ENCODE data around the gene INS.

The INS gene

GRCh38 chr11:2193099-2193887 lies 32.3 kb upstream of the INS start:
- H3K4me1 Mint-ChIP-seq: peaks cover 16 to 19% of the 10 kb centered on the region in 2 donors
- no peaks in the 10 kb centered on the region for H3K36me3 Mint-ChIP-seq
- H3K9me3 Mint-ChIP-seq: no peaks in the 10 kb centered on the region
- no peak overlapping the region for H3K27ac Mint-ChIP-seq
- DNase-seq (no peak), ATAC-seq (replicated peaks) (no peak)
- H3K4me3 Mint-ChIP-seq: no peak overlapping the region
- H3K27me3 Mint-ChIP-seq: peaks cover 31 to 41% of the 10 kb centered on the region in 2 donors

GRCh38 chr11:2192435-2192834 lies 31.4 kb upstream of the INS start:
- Mint-ChIP-seq H3K27me3 (peaks cover 31 to 36% of the 10 kb centered on the region in 2 donors), H3K9me3 (no peaks in the 10 kb centered on the region), H3K36me3 (no peaks in the 10 kb centered on the region), H3K4me3 (no peak overlapping the region), H3K27ac (no peak overlapping the region), H3K4me1 (peaks cover 15 to 19% of the 10 kb centered on the region in 2 donors)
- DNase-seq (no peak), ATAC-seq (replicated peaks) (no peak)

- Mint-ChIP-seq H3K9me3 (no peaks in the 10 kb centered on the region), H3K4me3 (no peak overlapping the region), H3K4me1 (peaks cover 11 to 15% of the 10 kb centered on the region in 2 donors), H3K27me3 (peaks cover 27 to 31% of the 10 kb centered on the region in 2 donors), H3K36me3 (no peaks in the 10 kb centered on the region), H3K27ac (no peak overlapping the region)
- ATAC-seq (replicated peaks) (no peak), DNase-seq (no peak)
These were observed 30.9 kb upstream of the INS start for GRCh38 chr11:2191883-2192282.

GRCh38 chr11:2190657-2191471 lies 29.9 kb upstream of the INS start:
- Mint-ChIP-seq H3K9me3 (no peaks in the 10 kb centered on the region), H3K36me3 (no peaks in the 10 kb centered on the region), H3K4me3 (no peak overlapping the region), H3K27me3 (peaks cover 17 to 21% of the 10 kb centered on the region in 2 donors), H3K27ac (no peak overlapping the region), H3K4me1 (peaks cover 6 to 13% of the 10 kb centered on the region in 2 donors)
- ATAC-seq (replicated peaks): peak; percentile 52 to 68
- DNase-seq: no peak

GRCh38 chr11:2189938-2190656 lies 29.1 kb upstream of the INS start:
- peaks cover 17 to 19% of the 10 kb centered on the region in 2 donors for H3K27me3 Mint-ChIP-seq
- no peaks in the 10 kb centered on the region for H3K36me3 Mint-ChIP-seq
- H3K9me3 Mint-ChIP-seq: no peaks in the 10 kb centered on the region
- H3K4me3 Mint-ChIP-seq: no peak overlapping the region
- ATAC-seq (replicated peaks) (no peak), DNase-seq (no peak)
- no peak overlapping the region for H3K27ac Mint-ChIP-seq
- H3K4me1 Mint-ChIP-seq: peaks cover 6 to 13% of the 10 kb centered on the region in 2 donors

- DNase-seq (no peak), ATAC-seq (replicated peaks) (no peak)
- no peak overlapping the region for H3K27ac Mint-ChIP-seq
- H3K36me3 Mint-ChIP-seq: no peaks in the 10 kb centered on the region
- H3K4me3 Mint-ChIP-seq: no peak overlapping the region
- H3K4me1 Mint-ChIP-seq: peaks cover 3 to 8% of the 10 kb centered on the region in 2 donors
- H3K9me3 Mint-ChIP-seq: no peaks in the 10 kb centered on the region
- peaks cover 19% of the 10 kb centered on the region in 2 donors for H3K27me3 Mint-ChIP-seq
These were observed 27.7 kb upstream of the INS start for GRCh38 chr11:2188745-2189144.

GRCh38 chr11:2187280-2187707 lies 26.3 kb upstream of the INS start:
- Mint-ChIP-seq H3K4me1 (peaks cover 3 to 8% of the 10 kb centered on the region in 2 donors), H3K4me3 (no peak overlapping the region), H3K9me3 (no peaks in the 10 kb centered on the region), H3K27ac (no peak overlapping the region), H3K27me3 (peaks cover 19 to 22% of the 10 kb centered on the region in 2 donors), H3K36me3 (no peaks in the 10 kb centered on the region)
- DNase-seq (no peak), ATAC-seq (replicated peaks) (no peak)

- ATAC-seq (replicated peaks): peak; percentile 78 to 82
- peak; percentile 42 for DNase-seq
- no peaks in the 10 kb centered on the region for H3K9me3 Mint-ChIP-seq
These were observed 25.8 kb upstream of the INS start for GRCh38 chr11:2186669-2187279.

GRCh38 chr11:2185324-2186085 lies 24.5 kb upstream of the INS start:
- DNase-seq (no peak), ATAC-seq (replicated peaks) (no peak)
- Mint-ChIP-seq H3K4me3 (no peak overlapping the region), H3K27me3 (peaks cover 13 to 17% of the 10 kb centered on the region in 2 donors), H3K9me3 (no peaks in the 10 kb centered on the region), H3K36me3 (no peaks in the 10 kb centered on the region), H3K27ac (no peak overlapping the region), H3K4me1 (no peaks in the 10 kb centered on the region)

More at GRCh38 chr11:2186669-2187279, 25.8 kb upstream of the INS start:
- Mint-ChIP-seq H3K4me3 (no peak overlapping the region), H3K4me1 (peaks cover 3 to 8% of the 10 kb centered on the region in 2 donors), H3K27ac (no peak overlapping the region), H3K27me3 (peaks cover 19 to 22% of the 10 kb centered on the region in 2 donors), H3K36me3 (no peaks in the 10 kb centered on the region)

- H3K36me3 Mint-ChIP-seq: no peaks in the 10 kb centered on the region
- H3K9me3 Mint-ChIP-seq: no peaks in the 10 kb centered on the region
- no peak for DNase-seq
- H3K4me1 Mint-ChIP-seq: no peaks in the 10 kb centered on the region
- no peak for ATAC-seq (replicated peaks)
- peaks cover 7 to 12% of the 10 kb centered on the region in 2 donors for H3K27me3 Mint-ChIP-seq
- no peak overlapping the region for H3K4me3 Mint-ChIP-seq
- H3K27ac Mint-ChIP-seq: no peak overlapping the region
These were observed 21.9 kb upstream of the INS start for GRCh38 chr11:2182692-2183474.

- H3K4me3 Mint-ChIP-seq: no peak overlapping the region
- H3K27me3 Mint-ChIP-seq: peaks cover 7 to 12% of the 10 kb centered on the region in 2 donors
- DNase-seq (no peak), ATAC-seq (replicated peaks) (no peak)
- H3K9me3 Mint-ChIP-seq: no peaks in the 10 kb centered on the region
- H3K4me1 Mint-ChIP-seq: no peaks in the 10 kb centered on the region
- no peak overlapping the region for H3K27ac Mint-ChIP-seq
- H3K36me3 Mint-ChIP-seq: no peaks in the 10 kb centered on the region
These were observed 21.1 kb upstream of the INS start for GRCh38 chr11:2182075-2182474.

- Mint-ChIP-seq H3K9me3 (no peaks in the 10 kb centered on the region), H3K27me3 (peaks cover 7 to 12% of the 10 kb centered on the region in 2 donors), H3K36me3 (no peaks in the 10 kb centered on the region), H3K4me1 (no peaks in the 10 kb centered on the region), H3K4me3 (no peak overlapping the region), H3K27ac (no peak overlapping the region)
- ATAC-seq (replicated peaks): no peak
- no peak for DNase-seq
These were observed 19.9 kb upstream of the INS start for GRCh38 chr11:2180789-2181370.
